Parathyroid adenoma (tissue), 2 donors: ENCODE results near the gene CLDN1.

Source experiments
- H2AFZ ChIP-seq: fragments of 300-600 bp; sonication (generic); one replicate; pipeline ENCODE4 v1.7.0; 2017; ENCODE audit warnings: antibody characterized with exemption, mild to moderate bottlenecking
- H3K27ac ChIP-seq: fragments of 300-600 bp; sonication (generic); one replicate; pipeline ENCODE4 v1.7.0; 2017
- H3K27me3 ChIP-seq: fragments of 300-600 bp; sonication (generic); one replicate; pipeline ENCODE4 v1.7.0; 2017; ENCODE audit warnings: low read length; ENCODE audit not compliant: control insufficient read depth, insufficient read depth
- H3K36me3 ChIP-seq: fragments of 300-600 bp; sonication (generic); one replicate; pipeline ENCODE4 v1.7.0; 2017; ENCODE audit warnings: low read length; ENCODE audit not compliant: control insufficient read depth, insufficient read depth
- H3K4me1 ChIP-seq: fragments of 300-600 bp; sonication (generic); one replicate; pipeline ENCODE4 v1.7.0; 2017; ENCODE audit warnings: control low read depth
- H3K4me2 ChIP-seq: fragments of 300-600 bp; sonication (generic); one replicate; pipeline ENCODE4 v1.7.0; 2017; ENCODE audit warnings: low read length
- H3K4me3 ChIP-seq: fragments of 300-600 bp; sonication (generic); one replicate; pipeline ENCODE4 v1.7.0; 2017; ENCODE audit warnings: low read depth, low read length
- H3K79me2 ChIP-seq: fragments of 300-600 bp; sonication (generic); one replicate; pipeline ENCODE4 v1.7.0; 2017; ENCODE audit warnings: control low read depth
- H3K9ac ChIP-seq: fragments of 300-600 bp; sonication (generic); one replicate; pipeline ENCODE4 v1.7.0; 2017; ENCODE audit warnings: mild to moderate bottlenecking
- H3K9me3 ChIP-seq: fragments of 300-600 bp; sonication (generic); one replicate; pipeline ENCODE4 v1.7.0; 2017; ENCODE audit warnings: low read length; ENCODE audit not compliant: control insufficient read depth
- TF ChIP-seq, protein P1 (sequence below): fragments of 300-600 bp; sonication (generic); IDR thresholded peaks from one replicate; pipeline ENCODE4 v1.7.0; 2017; ENCODE audit warnings: antibody characterized with exemption, mild to moderate bottlenecking
- donor health status: primary hyperparathyroidism.

The CLDN1 gene

DNA sequence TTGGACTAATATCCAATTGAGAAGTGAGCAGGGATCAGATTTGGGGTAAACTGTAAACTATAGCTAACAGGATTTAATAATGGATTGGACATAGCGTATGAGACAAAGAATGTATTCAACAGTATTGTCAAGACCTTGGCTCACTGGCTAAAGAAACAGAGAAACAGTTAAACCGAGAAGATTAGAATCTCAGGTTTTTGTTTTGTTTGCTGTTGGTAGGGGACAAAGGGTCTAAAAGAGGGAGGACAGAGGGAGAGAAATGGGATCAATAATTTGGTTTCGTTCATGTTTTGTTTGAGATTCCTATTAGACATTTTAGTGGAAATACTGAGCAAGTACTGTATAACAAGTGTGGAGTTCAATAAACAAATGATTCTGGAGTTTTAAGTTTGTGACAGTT is 28.6 kb downstream of the CLDN1 start:
- Histone ChIP-seq H3K27ac (no peak overlapping the region), H2AFZ (no peak overlapping the region), H3K36me3 (no peaks in the 10 kb centered on the region), H3K9ac (no peak overlapping the region), H3K4me1 (no peaks in the 10 kb centered on the region), H3K4me3 (no peak overlapping the region), H3K79me2 (no peaks in the 10 kb centered on the region), H3K9me3 (no peaks in the 10 kb centered on the region), H3K27me3 (no peaks in the 10 kb centered on the region), H3K4me2 (no peak overlapping the region)
- TF ChIP-seq, protein P1, sequence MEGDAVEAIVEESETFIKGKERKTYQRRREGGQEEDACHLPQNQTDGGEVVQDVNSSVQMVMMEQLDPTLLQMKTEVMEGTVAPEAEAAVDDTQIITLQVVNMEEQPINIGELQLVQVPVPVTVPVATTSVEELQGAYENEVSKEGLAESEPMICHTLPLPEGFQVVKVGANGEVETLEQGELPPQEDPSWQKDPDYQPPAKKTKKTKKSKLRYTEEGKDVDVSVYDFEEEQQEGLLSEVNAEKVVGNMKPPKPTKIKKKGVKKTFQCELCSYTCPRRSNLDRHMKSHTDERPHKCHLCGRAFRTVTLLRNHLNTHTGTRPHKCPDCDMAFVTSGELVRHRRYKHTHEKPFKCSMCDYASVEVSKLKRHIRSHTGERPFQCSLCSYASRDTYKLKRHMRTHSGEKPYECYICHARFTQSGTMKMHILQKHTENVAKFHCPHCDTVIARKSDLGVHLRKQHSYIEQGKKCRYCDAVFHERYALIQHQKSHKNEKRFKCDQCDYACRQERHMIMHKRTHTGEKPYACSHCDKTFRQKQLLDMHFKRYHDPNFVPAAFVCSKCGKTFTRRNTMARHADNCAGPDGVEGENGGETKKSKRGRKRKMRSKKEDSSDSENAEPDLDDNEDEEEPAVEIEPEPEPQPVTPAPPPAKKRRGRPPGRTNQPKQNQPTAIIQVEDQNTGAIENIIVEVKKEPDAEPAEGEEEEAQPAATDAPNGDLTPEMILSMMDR = no peak

GRCh38 chr3:190291994-190292584 is 30.2 kb downstream of the CLDN1 start:
- TF ChIP-seq, protein P1 = no peak
- no peak overlapping the region for H3K4me2 ChIP-seq
- H3K79me2 ChIP-seq = no peaks in the 10 kb centered on the region
- H3K9ac ChIP-seq = no peak overlapping the region
- H3K36me3 ChIP-seq = no peaks in the 10 kb centered on the region
- H2AFZ ChIP-seq = no peak overlapping the region
- no peaks in the 10 kb centered on the region for H3K9me3 ChIP-seq
- no peak overlapping the region for H3K4me3 ChIP-seq
- H3K27ac ChIP-seq = no peak overlapping the region
- no peaks in the 10 kb centered on the region for H3K4me1 ChIP-seq
- H3K27me3 ChIP-seq = no peaks in the 10 kb centered on the region

DNA sequence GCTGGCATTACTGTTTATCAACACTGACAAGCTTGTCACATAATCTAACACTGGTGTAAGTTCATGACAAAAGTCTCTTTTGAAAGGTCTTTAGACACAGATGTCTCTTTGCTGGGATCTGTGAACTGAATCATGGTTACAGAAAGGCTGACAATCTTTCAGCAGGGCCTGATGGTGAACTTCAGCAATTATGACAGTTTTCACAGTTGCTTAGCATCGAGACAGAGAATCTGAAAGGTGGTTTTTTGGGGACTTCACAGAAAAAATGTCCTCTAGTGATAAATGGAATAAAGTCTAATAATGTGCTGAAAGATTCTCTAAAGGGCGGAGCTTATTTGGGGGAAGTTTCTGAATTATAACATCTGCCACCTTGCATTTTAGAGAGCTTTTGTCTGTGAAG is 32.3 kb downstream of the CLDN1 start:
- no peaks in the 10 kb centered on the region for H3K79me2 ChIP-seq
- no peaks in the 10 kb centered on the region for H3K36me3 ChIP-seq
- no peak overlapping the region for H2AFZ ChIP-seq
- TF ChIP-seq, protein P1 = no peak
- no peak overlapping the region for H3K9ac ChIP-seq
- no peaks in the 10 kb centered on the region for H3K9me3 ChIP-seq
- H3K27ac ChIP-seq = no peak overlapping the region
- H3K4me1 ChIP-seq = no peaks in the 10 kb centered on the region
- H3K27me3 ChIP-seq = no peaks in the 10 kb centered on the region
- no peak overlapping the region for H3K4me3 ChIP-seq
- no peak overlapping the region for H3K4me2 ChIP-seq

GRCh38 chr3:190288836-190289235 is 33.4 kb downstream of the CLDN1 start:
- H3K36me3 ChIP-seq = no peaks in the 10 kb centered on the region
- TF ChIP-seq, protein P1 = no peak
- H3K9me3 ChIP-seq = no peaks in the 10 kb centered on the region
- no peak overlapping the region for H3K9ac ChIP-seq
- no peak overlapping the region for H3K4me2 ChIP-seq
- no peaks in the 10 kb centered on the region for H3K4me1 ChIP-seq
- no peaks in the 10 kb centered on the region for H3K79me2 ChIP-seq
- H2AFZ ChIP-seq = no peak overlapping the region
- H3K4me3 ChIP-seq = no peak overlapping the region
- H3K27me3 ChIP-seq = no peaks in the 10 kb centered on the region
- H3K27ac ChIP-seq = no peak overlapping the region

DNA sequence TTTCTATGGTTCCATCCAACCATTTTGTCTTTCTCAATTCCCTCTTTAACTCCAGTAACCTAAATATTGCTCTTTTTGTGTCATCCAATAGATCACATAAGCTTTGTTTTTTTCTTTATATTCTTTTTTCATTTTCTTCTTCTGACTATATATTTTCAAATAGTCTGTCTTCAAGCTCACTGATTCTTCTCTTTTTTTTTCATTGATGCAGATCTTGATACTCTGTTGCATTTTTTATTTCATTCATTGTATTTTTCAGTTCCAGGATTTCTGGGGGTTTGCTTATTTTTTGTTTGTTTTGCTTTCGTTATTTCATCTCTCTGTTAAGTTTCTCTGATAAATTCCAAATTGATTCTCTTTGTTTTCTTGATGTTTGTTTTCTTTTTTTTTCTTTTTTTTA is 36.2 kb downstream of the CLDN1 start:
- Histone ChIP-seq H3K79me2 (no peaks in the 10 kb centered on the region), H3K4me2 (no peak overlapping the region), H3K4me1 (no peaks in the 10 kb centered on the region), H2AFZ (no peak overlapping the region), H3K4me3 (no peak overlapping the region), H3K9me3 (no peaks in the 10 kb centered on the region), H3K36me3 (no peaks in the 10 kb centered on the region), H3K9ac (no peak overlapping the region), H3K27ac (no peak overlapping the region), H3K27me3 (no peaks in the 10 kb centered on the region)
- TF ChIP-seq, protein P1 = no peak
